Heart left ventricle (tissue), 16 donors: Measurements from ENCODE around the gene ADGRG1. TPM values are rescaled to one million over a fixed set of nuclear protein-coding genes. Genes with fewer than 3 reads are reported as not detected.
A peak's percentile ranks its signal among the peaks of the same experiment; 100 is the strongest.

Source experiments
- ATAC-seq, 4 donors: fragments of 200-7000 bp; cut with Tn5 transposase; one replicate each; pipeline ENCODE4 v1.9.1; 2020 to 2022; ENCODE audit warnings: moderate library complexity in 4 of 4, mild to moderate bottlenecking in 3 of 4, moderate number of reproducible peaks in 1 of 4
- DNase-seq, 5 donors: peaks; one replicate each; pipeline ENCODE4 v3.0.0-alpha.2; 2020
- H3K27ac ChIP-seq, 12 donors: fragments of 200-600 bp; sonication (generic) in 4 of 12; one replicate each; pipeline versions ENCODE4 v1.5.0 to v1.8.0; 2016 to 2022; ENCODE audit warnings: mild to moderate bottlenecking in 2 of 12
- H3K27me3 ChIP-seq, 9 donors: fragments of 200-600 bp; sonication (generic) in 2 of 9; one replicate each; pipeline versions ENCODE4 v1.5.1 to v1.8.0; 2016 to 2022; ENCODE audit warnings: mild to moderate bottlenecking in 3 of 9
- H3K36me3 ChIP-seq, 9 donors: fragments of 200-600 bp; sonication (generic) in 2 of 9; one replicate each; pipeline versions ENCODE4 v1.5.0 to v1.8.0; 2018 to 2022; ENCODE audit warnings: mild to moderate bottlenecking in 2 of 9
- H3K4me1 ChIP-seq, 12 donors: fragments of 200-600 bp; sonication (generic) in 4 of 12; one replicate each; pipeline versions ENCODE4 v1.5.0 to v1.8.0; 2016 to 2022; ENCODE audit warnings: mild to moderate bottlenecking in 3 of 12
- H3K4me3 ChIP-seq, 12 donors: fragments of 200-600 bp; sonication (generic) in 4 of 12; one replicate each; pipeline versions ENCODE4 v1.5.0 to v1.8.0; 2017 to 2022; ENCODE audit warnings: mild to moderate bottlenecking in 9 of 12, moderate library complexity in 4 of 12
- H3K9me3 ChIP-seq, 12 donors: fragments of 200-600 bp; sonication (generic) in 4 of 12; one replicate each; pipeline versions ENCODE4 v1.5.0 to v1.8.0; 2016 to 2022; ENCODE audit warnings: mild to moderate bottlenecking in 1 of 12
- POLR2A ChIP-seq, 2 donors: fragments of 450-650 bp; IDR thresholded peaks; one replicate each; pipeline ENCODE4 v1.6.1; 2017; ENCODE audit warnings: antibody characterized with exemption in 2 of 2, mild to moderate bottlenecking in 2 of 2, moderate library complexity in 2 of 2
- WGBS, 4 donors: extraction: QIAGEN DNeasy Blood & Tissue Kit in 2 of 4; methylation state at CpG; one replicate each; pipeline versions ENCODE4 v1.1.5 to v1.1.7; 2013 to 2018; 5-methylcytosine and 5-hydroxymethylcytosine counted together
- intact Hi-C, 10 donors: fragments of 100-400 bp; cut with DNase I; formaldehyde crosslinking; loops; one replicate each; pipeline versions ENCODE4 v1.11.1 to v1.14.2; 2022
- polyA plus RNA-seq, 2 donors: library from polyadenylated mRNA; stranded (reverse); fragments of 200-250 nt; gene quantifications; one replicate each; pipeline ENCODE4 v1.2.3, GENCODE V29; 2013
- total RNA-seq, 9 donors: library from RNA; depleted of rRNA in 2 of 9; stranded (reverse); fragments of >200 nt in 2 of 9; fragmentation: NEBNext Ultra II Directional in 3 of 9; extraction: Animal tissue kit (Norgen Biotek cat#: 25700) in 3 of 9; gene quantifications; one replicate each; pipeline versions ENCODE4 v1.1.0 to v1.2.4, GENCODE V29; 2016 to 2023
- TF ChIP-seq, protein P1 (sequence below), 12 donors: fragments of 200-600 bp; sonication (generic) in 4 of 12; IDR thresholded peaks; one replicate each; pipeline versions ENCODE4 v1.5.0 to v1.8.0; 2018 to 2022; ENCODE audit warnings: antibody characterized with exemption in 12 of 12, mild to moderate bottlenecking in 5 of 12
- donor health status: ischemic (EF 13 %, LVEDD 7.1; RV severe dilation, severe dysfunction).
- donor health status: healthy with polysubstance abuse.
- donor health status: DM: no; HTN: yes; CAD: no.
- donor health status: DM: no; HTN: no; CAD: no.
- donor health status: ischemic (EF 25% LVEDD 6.9; RV normal size, moderate dysfunction).
- donor health status: ischemic (EF 25% LVEDD 5.7; RV mildly dilated, moderate dysfunction).
- donor health status: healthy.
- donor health status: DM: yes; HTN: yes; CAD: no.
- donor health status: ischemic (EF 35%, LVEDD 5.7; RV mildly dilated, moderate dysfunction).
- donor health status: nonischemic (EF 11% LVEDD 7.7; RV severe dilation, severe dysfunction).
- donor health status: DM: yes; HTN: yes; CAD: no.
- donor health status: PGD.
- donor health status: ischemic (EF 29% LVEDD 5.4; RV normal size, mild dysfunction).
- donor health status: nonischemic (EF 23%, LVEDD 6.1; RV moderate dilation, normal function).

Gene ADGRG1
- total and polyA plus RNA-seq, 11 donors, result 14.1 to 65.2 (median 17.5) TPM

DNA sequence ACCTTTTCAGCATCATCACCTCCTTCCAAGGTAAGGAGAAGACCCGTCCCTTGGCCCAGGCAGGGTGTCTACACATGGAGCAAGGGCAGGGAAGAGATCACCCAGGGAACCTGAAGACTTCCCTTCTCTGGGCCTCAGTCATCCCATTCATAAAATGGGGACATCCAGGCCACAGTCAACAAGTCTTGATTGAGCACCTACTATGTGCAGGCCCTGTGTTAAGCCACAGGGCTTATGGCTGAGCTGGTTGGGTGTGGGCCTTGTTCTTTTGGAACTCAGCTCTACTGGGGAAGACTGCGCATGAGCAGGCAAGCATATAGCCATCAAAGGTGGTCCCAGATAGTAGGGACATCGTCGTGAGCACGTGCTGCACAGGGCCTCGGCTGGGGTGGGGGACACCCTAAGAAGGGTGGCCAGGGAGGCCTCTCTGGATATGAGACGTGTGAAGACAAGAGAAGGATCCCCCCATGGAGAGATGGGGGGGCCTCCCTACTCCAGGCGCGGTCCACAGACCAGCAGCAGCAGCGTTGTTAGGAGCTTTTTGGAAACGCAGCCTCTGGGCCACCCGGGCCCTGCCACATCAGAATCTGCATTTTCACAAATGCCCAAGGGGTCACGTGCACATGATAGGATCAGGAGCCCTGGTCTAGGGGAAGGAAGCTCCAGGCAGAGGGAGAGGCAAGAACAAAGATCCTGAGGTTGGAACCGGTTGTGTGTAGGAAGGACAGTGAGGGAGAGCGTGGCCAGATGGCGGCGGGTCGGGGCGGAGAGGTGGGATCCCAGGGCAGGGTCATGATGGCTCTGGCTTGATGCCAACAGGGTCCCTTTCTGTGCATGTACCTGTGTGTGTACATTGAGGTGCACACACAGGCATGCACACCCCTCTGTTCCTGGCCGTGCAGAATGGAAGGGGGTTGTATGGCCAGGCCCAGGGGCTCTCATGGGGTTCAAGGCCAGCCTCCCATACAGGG lies 33.8 kb downstream of the ADGRG1 start:
- Histone ChIP-seq H3K27me3 (no peaks in the 10 kb centered on the region), H3K36me3 (peaks cover 0 to 46% (median 21%) of the 10 kb centered on the region in 9 donors), H3K27ac (no peak overlapping the region), H3K9me3 (no peaks in the 10 kb centered on the region), H3K4me3 (no peak overlapping the region), H3K4me1 (peaks cover 0 to 7% (median 0%) of the 10 kb centered on the region in 12 donors)
- no peak for DNase-seq
- WGBS, 4 donors, result 88 to 91% (median 89%) methylated on average over 20 of the region's 20 CpGs
- no peak for ATAC-seq
- intact Hi-C loops, result loop anchor here in 1 of 10 donors (5.0 kb wide), 1 partner anchor 45 kb away; no protein-coding TSS in a partner anchor
- no peak for TF ChIP-seq POLR2A (IDR thresholded peaks at IDR 0.05)
- TF ChIP-seq, protein P1, sequence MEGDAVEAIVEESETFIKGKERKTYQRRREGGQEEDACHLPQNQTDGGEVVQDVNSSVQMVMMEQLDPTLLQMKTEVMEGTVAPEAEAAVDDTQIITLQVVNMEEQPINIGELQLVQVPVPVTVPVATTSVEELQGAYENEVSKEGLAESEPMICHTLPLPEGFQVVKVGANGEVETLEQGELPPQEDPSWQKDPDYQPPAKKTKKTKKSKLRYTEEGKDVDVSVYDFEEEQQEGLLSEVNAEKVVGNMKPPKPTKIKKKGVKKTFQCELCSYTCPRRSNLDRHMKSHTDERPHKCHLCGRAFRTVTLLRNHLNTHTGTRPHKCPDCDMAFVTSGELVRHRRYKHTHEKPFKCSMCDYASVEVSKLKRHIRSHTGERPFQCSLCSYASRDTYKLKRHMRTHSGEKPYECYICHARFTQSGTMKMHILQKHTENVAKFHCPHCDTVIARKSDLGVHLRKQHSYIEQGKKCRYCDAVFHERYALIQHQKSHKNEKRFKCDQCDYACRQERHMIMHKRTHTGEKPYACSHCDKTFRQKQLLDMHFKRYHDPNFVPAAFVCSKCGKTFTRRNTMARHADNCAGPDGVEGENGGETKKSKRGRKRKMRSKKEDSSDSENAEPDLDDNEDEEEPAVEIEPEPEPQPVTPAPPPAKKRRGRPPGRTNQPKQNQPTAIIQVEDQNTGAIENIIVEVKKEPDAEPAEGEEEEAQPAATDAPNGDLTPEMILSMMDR (IDR thresholded peaks at IDR 0.05), result no peak

DNA sequence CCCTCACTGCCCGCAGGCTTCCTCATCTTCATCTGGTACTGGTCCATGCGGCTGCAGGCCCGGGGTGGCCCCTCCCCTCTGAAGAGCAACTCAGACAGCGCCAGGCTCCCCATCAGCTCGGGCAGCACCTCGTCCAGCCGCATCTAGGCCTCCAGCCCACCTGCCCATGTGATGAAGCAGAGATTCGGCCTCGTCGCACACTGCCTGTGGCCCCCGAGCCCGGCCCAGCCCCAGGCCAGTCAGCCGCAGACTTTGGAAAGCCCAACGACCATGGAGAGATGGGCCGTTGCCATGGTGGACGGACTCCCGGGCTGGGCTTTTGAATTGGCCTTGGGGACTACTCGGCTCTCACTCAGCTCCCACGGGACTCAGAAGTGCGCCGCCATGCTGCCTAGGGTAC lies 35.0 kb downstream of the ADGRG1 start:
- Histone ChIP-seq H3K27ac (no peak overlapping the region), H3K4me3 (no peak overlapping the region), H3K27me3 (no peaks in the 10 kb centered on the region), H3K36me3 (peaks cover 0 to 34% (median 13%) of the 10 kb centered on the region in 9 donors), H3K9me3 (no peaks in the 10 kb centered on the region), H3K4me1 (peaks cover 0 to 17% (median 0%) of the 10 kb centered on the region in 12 donors)
- ATAC-seq (no peak), DNase-seq (no peak)
- intact Hi-C loops, result loop anchor here in 1 of 10 donors (5.0 kb wide), 1 partner anchor 44 kb away; no protein-coding TSS in a partner anchor
- 88 to 92% (median 91%) methylated on average over 14 to 21 of the region's 21 CpGs for WGBS, 4 donors
- TF ChIP-seq, protein P1 (IDR thresholded peaks at IDR 0.05), result no peak
- TF ChIP-seq POLR2A (IDR thresholded peaks at IDR 0.05), result no peak

DNA sequence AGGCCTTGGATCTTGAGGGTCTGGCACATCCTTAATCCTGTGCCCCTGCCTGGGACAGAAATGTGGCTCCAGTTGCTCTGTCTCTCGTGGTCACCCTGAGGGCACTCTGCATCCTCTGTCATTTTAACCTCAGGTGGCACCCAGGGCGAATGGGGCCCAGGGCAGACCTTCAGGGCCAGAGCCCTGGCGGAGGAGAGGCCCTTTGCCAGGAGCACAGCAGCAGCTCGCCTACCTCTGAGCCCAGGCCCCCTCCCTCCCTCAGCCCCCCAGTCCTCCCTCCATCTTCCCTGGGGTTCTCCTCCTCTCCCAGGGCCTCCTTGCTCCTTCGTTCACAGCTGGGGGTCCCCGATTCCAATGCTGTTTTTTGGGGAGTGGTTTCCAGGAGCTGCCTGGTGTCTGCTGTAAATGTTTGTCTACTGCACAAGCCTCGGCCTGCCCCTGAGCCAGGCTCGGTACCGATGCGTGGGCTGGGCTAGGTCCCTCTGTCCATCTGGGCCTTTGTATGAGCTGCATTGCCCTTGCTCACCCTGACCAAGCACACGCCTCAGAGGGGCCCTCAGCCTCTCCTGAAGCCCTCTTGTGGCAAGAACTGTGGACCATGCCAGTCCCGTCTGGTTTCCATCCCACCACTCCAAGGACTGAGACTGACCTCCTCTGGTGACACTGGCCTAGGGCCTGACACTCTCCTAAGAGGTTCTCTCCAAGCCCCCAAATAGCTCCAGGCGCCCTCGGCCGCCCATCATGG lies 35.7 kb downstream of the ADGRG1 start:
- Histone ChIP-seq H3K4me1 (peaks cover 0 to 17% (median 0%) of the 10 kb centered on the region in 12 donors), H3K27ac (peak overlapping the region in 1 of 12 donors; percentile 23), H3K4me3 (no peak overlapping the region), H3K36me3 (peaks cover 0 to 29% (median 13%) of the 10 kb centered on the region in 9 donors), H3K9me3 (no peaks in the 10 kb centered on the region), H3K27me3 (no peaks in the 10 kb centered on the region)
- TF ChIP-seq, protein P1 (IDR thresholded peaks at IDR 0.05), result peak in 1 of 12 donors; percentile 5
- no peak for TF ChIP-seq POLR2A (IDR thresholded peaks at IDR 0.05)
- intact Hi-C loops, result loop anchor here in 1 of 10 donors (5.0 kb wide), 1 partner anchor 43 kb away; no protein-coding TSS in a partner anchor
- ATAC-seq, result no peak
- DNase-seq, result no peak
- 86 to 94% (median 91%) methylated on average over 14 to 15 of the region's 15 CpGs for WGBS, 4 donors
